GM12875 (cell line): ENCODE results near the gene DEPDC7.

Experiments
- H3K4me3 ChIP-seq: one replicate; pipeline ENCODE4 v1.5.1; 2011; ENCODE audit warnings: low read depth, low read length, control low read depth
- CTCF ChIP-seq: IDR thresholded peaks from 2 replicates; pipeline ENCODE4 v1.5.1; 2011; ENCODE audit warnings: low read depth, mild to moderate bottlenecking, control low read depth, inconsistent platforms, low read length, moderate library complexity, borderline replicate concordance; ENCODE audit not compliant: insufficient read depth

The DEPDC7 gene

GRCh38 chr11:32987851-32988250 is 27.8 kb upstream of the DEPDC7 start:
- no peak overlapping the region for H3K4me3 ChIP-seq
- TF ChIP-seq CTCF, result no peak

GRCh38 chr11:32990481-32990880 is 25.2 kb upstream of the DEPDC7 start:
- no peak for TF ChIP-seq CTCF
- H3K4me3 ChIP-seq, result no peak overlapping the region

GRCh38 chr11:32991427-32991826 is 24.3 kb upstream of the DEPDC7 start:
- no peak for TF ChIP-seq CTCF
- H3K4me3 ChIP-seq, result no peak overlapping the region

GRCh38 chr11:32991898-32992297 is 23.8 kb upstream of the DEPDC7 start:
- no peak for TF ChIP-seq CTCF
- H3K4me3 ChIP-seq, result no peak overlapping the region

GRCh38 chr11:33000181-33000580 is 15.5 kb upstream of the DEPDC7 start:
- TF ChIP-seq CTCF, result no peak
- no peak overlapping the region for H3K4me3 ChIP-seq

GRCh38 chr11:33001281-33001680 is 14.4 kb upstream of the DEPDC7 start:
- H3K4me3 ChIP-seq, result no peak overlapping the region
- no peak for TF ChIP-seq CTCF

GRCh38 chr11:33001751-33002542 is 13.7 kb upstream of the DEPDC7 start:
- H3K4me3 ChIP-seq, result no peak overlapping the region
- no peak for TF ChIP-seq CTCF
